Mucosa of rectum (tissue), 2 donors: ENCODE results near the gene IFNL1.

Source experiments
- H3K27ac ChIP-seq, 2 donors: one replicate each; pipeline ENCODE4 v1.7.0; 2013; ENCODE audit warnings: inconsistent platforms in 2 of 2, low read depth in 2 of 2, low read length in 2 of 2
- H3K27me3 ChIP-seq, 2 donors: one replicate each; pipeline ENCODE4 v1.7.0; 2013; ENCODE audit warnings: low read length in 2 of 2; ENCODE audit not compliant: control insufficient read depth in 2 of 2, insufficient read depth in 2 of 2
- H3K36me3 ChIP-seq, 2 donors: one replicate each; pipeline ENCODE4 v1.7.0; 2013; ENCODE audit warnings: low read length in 2 of 2; ENCODE audit not compliant: control insufficient read depth in 2 of 2, insufficient read depth in 2 of 2
- H3K4me1 ChIP-seq, 2 donors: one replicate each; pipeline ENCODE4 v1.7.0; 2013; ENCODE audit warnings: low read length in 2 of 2, mild to moderate bottlenecking in 1 of 2; ENCODE audit not compliant: control insufficient read depth in 2 of 2, insufficient read depth in 2 of 2
- H3K4me3 ChIP-seq, 2 donors: one replicate each; pipeline ENCODE4 v1.7.0; 2013; ENCODE audit warnings: low read length in 2 of 2
- H3K9ac ChIP-seq, 2 donors: one replicate each; pipeline ENCODE4 v1.7.0; 2013; ENCODE audit warnings: low read length in 2 of 2, low read depth in 1 of 2, mild to moderate bottlenecking in 1 of 2
- H3K9me3 ChIP-seq, 2 donors: one replicate each; pipeline ENCODE4 v1.7.0; 2013; ENCODE audit warnings: low read length in 2 of 2; ENCODE audit not compliant: control insufficient read depth in 2 of 2
- donor health status: healthy.
- donor health status: Normal muscosa, but diverticular disease.

Gene IFNL1

GRCh38 chr19:39341719-39342604 is 45.8 kb downstream of the IFNL1 start, which contains the start of gene SAMD4B:
Gene SAMD4B (plus strand): TSS chr19:39342421. CDS start chr19:39356894, 14,473 bp downstream.
- peak within 1 kb of the TSS; percentile 82 to 99 for H3K9ac ChIP-seq
- peaks cover 17 to 20% of the 10 kb centered on the region in 2 donors for H3K4me1 ChIP-seq
- no peaks in the 10 kb centered on the region for H3K9me3 ChIP-seq
- H3K4me3 ChIP-seq, result peak within 1 kb of the TSS; percentile 90
- H3K36me3 ChIP-seq, result no peaks in the 10 kb centered on the region
- no peaks in the 10 kb centered on the region for H3K27me3 ChIP-seq
- peak within 1 kb of the TSS; percentile 81 to 84 for H3K27ac ChIP-seq

GRCh38 chr19:39342647-39343305 is 46.6 kb downstream of the IFNL1 start:
- no peaks in the 10 kb centered on the region for H3K27me3 ChIP-seq
- peak overlapping the region; percentile 65 to 74 for H3K4me3 ChIP-seq
- peak overlapping the region; percentile 80 to 82 for H3K9ac ChIP-seq
- H3K36me3 ChIP-seq, result peaks cover 0 to 2% of the 10 kb centered on the region in 2 donors
- peaks cover 17 to 20% of the 10 kb centered on the region in 2 donors for H3K4me1 ChIP-seq
- no peaks in the 10 kb centered on the region for H3K9me3 ChIP-seq
- peak overlapping the region in 1 of 2 donors; percentile 67 for H3K27ac ChIP-seq

- Histone ChIP-seq H3K9ac (no peak overlapping the region), H3K4me1 (peaks cover 12 to 16% of the 10 kb centered on the region in 2 donors), H3K27ac (no peak overlapping the region), H3K27me3 (no peaks in the 10 kb centered on the region), H3K4me3 (no peak overlapping the region), H3K36me3 (peaks cover 9 to 16% of the 10 kb centered on the region in 2 donors), H3K9me3 (no peaks in the 10 kb centered on the region)
Observed at GRCh38 chr19:39345956-39346355, 49.7 kb downstream of the IFNL1 start.

- no peak overlapping the region for H3K9ac ChIP-seq
- H3K9me3 ChIP-seq, result no peaks in the 10 kb centered on the region
- no peak overlapping the region for H3K4me3 ChIP-seq
- H3K27ac ChIP-seq, result no peak overlapping the region
- H3K4me1 ChIP-seq, result peaks cover 8% of the 10 kb centered on the region in 2 donors
- H3K27me3 ChIP-seq, result no peaks in the 10 kb centered on the region
- peaks cover 9 to 27% of the 10 kb centered on the region in 2 donors for H3K36me3 ChIP-seq
Observed at GRCh38 chr19:39347332-39348164, 51.3 kb downstream of the IFNL1 start.
